Retinal pigment epithelial cell (primary cell): ENCODE measurements around the gene DST.

Experiments
- DNase-seq: peaks from one replicate; pipeline ENCODE4 v3.0.0-alpha.2; 2010; ENCODE audit warnings: low read depth
- H3K4me3 ChIP-seq: 2 replicates; pipeline ENCODE4 v1.5.1; 2011; ENCODE audit warnings: mild to moderate bottlenecking, low read length, control low read depth, moderate library complexity
- CTCF ChIP-seq: conservative IDR thresholded peaks from 2 replicates; pipeline ENCODE4 v1.5.1; 2011; ENCODE audit warnings: low read depth, low read length, control low read depth, inconsistent platforms

Gene DST

GRCh38 chr6:56593801-56594318 is 48.8 kb downstream of the DST start:
- no peak for DNase-seq

GRCh38 chr6:56582236-56582635 is 60.5 kb downstream of the DST start:
- TF ChIP-seq CTCF = no peak

More at GRCh38 chr6:56593801-56594318, 48.8 kb downstream of the DST start:
- H3K4me3 ChIP-seq = no peak overlapping the region
- TF ChIP-seq CTCF = no peak

GRCh38 chr6:56581296-56581925 is 61.3 kb downstream of the DST start:
- DNase-seq = no peak

More at GRCh38 chr6:56582236-56582635, 60.5 kb downstream of the DST start:
- no peak for DNase-seq
- no peak overlapping the region for H3K4me3 ChIP-seq

GRCh38 chr6:56580271-56580670 is 62.4 kb downstream of the DST start:
- H3K4me3 ChIP-seq = no peak overlapping the region
- DNase-seq = no peak
- no peak for TF ChIP-seq CTCF

More at GRCh38 chr6:56581296-56581925, 61.3 kb downstream of the DST start:
- no peak overlapping the region for H3K4me3 ChIP-seq
- TF ChIP-seq CTCF = no peak

GRCh38 chr6:56579155-56579851 is 63.4 kb downstream of the DST start:
- no peak for DNase-seq
- H3K4me3 ChIP-seq = no peak overlapping the region
- TF ChIP-seq CTCF = no peak

GRCh38 chr6:56575736-56576135 is 67.0 kb downstream of the DST start:
- TF ChIP-seq CTCF = no peak
- DNase-seq = no peak
- H3K4me3 ChIP-seq = no peak overlapping the region

GRCh38 chr6:56574292-56574691 is 68.4 kb downstream of the DST start:
- no peak overlapping the region for H3K4me3 ChIP-seq
- DNase-seq = no peak
- no peak for TF ChIP-seq CTCF
